NCI-H345 (cell line): ENCODE measurements around the gene EXOC4.
"Not testable (repeated sequence)": the region's sequence is repeated elsewhere in the genome, so short reads cannot be mapped to it uniquely, and the experiment has no call there.

Experiments used
- DNase-seq: peaks from one replicate; lab custom pipeline; 2025; lab: John Stamatoyannopoulos, UW

EXOC4 gene

DNA sequence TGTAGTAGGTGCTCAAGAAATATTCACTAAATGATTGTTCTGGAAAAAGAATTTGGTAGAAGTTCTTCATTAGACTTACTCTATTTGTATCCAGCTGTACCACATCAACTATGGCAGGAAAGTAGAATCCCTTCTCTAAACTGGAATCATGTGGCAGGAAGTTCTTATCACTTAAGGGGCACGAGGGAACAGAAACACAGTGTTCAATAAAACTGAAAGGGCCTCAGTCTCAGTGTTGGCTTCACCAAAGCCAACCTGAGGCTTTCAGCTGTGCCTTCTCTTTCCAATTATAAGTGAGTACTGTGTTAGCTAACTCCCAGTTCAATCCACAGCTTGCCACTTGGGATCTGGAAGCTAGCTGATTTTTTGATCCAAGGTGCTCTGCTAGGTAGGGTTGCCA, 616.7 kb downstream of the EXOC4 start:
- DNase-seq: no peak

- DNase-seq: no peak
Measured at GRCh38 chr7:133871757-133872156, 618.9 kb downstream of the EXOC4 start.

DNA sequence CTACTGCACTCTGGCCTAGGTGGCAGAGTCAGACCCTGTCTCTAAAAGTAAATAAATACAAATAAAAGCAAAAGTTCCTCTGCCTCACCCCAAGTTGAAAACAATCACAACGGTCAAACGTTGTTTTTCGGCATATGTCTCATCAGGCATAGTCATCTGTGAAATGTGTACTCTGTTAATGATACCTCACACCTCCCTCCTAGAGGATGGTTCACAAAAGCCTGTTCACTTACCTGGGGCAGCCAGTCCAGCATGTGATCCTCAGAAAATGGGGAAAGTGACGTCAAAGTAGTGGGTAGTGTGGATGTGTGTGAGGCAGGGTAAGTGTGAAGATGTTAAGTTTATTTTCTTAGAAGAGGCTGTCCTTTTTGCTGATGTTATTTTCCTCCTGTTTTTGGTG, 620.3 kb downstream of the EXOC4 start:
- no peak for DNase-seq

- DNase-seq: no peak
Measured at GRCh38 chr7:133873631-133874030, 620.8 kb downstream of the EXOC4 start.

DNA sequence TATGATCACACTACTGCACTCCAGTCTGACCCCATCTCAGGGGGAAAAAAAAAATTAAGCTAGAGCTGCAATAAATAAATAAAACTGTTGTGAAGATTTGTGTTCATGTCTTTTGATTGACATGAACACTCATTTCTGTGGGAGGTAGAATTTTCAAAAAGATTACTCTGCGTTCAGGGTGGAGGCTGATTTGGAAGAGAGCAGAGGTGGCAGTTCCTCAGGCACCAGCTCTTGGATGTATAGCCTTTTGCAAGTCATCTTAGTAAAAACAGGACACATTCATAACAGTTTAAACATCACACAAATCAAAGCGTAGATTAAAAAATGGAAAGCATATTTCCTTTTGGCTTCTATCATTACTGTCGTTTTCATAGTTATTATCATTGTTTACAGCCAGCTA, 630.7 kb downstream of the EXOC4 start:
- no peak for DNase-seq

DNA sequence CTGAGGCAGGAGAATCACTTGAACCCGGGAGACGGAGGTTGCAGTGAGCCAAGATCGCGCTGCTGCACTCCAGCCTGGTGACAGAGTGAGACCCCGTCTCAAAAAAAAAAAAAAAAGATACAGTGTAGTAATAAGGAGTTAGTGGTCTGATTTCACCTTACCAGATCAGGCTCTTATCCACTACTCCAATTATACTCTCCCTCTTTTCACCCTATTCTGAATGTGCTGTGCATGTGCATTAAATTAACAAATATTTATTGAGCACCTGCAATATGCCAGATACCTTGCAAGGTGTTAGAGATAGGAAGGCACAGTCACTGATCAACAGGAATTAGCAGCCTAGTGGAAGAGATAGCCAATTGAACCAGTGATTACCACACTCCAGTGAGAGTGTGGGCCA, 632.3 kb downstream of the EXOC4 start:
- no peak for DNase-seq

GRCh38 chr7:133886086-133886485, 633.2 kb downstream of the EXOC4 start:
- DNase-seq: no peak

GRCh38 chr7:133886797-133887196, 633.9 kb downstream of the EXOC4 start:
- no peak for DNase-seq

GRCh38 chr7:133887459-133887858, 634.6 kb downstream of the EXOC4 start:
- no peak for DNase-seq

DNA sequence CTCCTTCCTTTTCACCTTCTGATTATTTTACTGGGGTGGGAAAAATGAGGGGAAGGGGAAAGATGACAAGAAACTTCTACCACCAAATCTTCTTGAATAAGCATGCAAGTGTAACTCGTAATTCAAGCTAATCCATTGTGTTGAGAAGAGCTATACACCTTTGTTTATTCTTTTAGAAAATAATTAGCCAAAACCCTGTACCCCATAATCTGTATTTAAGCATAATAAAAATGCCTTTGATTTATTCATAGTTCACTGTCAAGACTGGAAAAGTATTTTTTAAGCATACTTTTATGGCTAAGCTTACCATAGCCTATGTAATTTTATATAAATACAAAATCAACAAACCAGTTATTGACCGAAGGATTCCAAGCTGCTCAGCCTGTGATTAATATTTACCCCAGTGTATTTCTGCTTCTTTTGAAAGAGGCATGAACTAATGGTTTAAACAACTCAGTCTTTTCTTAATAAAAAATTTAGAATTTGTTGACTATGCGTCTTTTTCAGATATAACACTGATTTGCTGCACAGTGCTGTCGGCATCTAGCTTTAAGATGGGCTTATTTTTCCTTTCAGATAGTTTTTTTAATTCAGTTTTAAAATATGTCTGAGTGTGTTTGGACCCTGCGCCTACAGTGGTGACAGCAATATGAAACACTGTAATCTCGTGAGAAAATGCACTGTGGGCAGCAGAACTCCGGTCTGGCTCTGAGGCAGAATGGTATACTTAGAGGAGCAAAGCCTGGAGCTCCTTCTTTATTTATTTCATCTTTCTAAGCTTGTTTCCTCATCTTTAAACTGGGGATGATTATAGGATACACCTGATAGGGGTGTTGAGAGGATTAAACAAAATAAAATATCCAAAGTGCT, 635.4 kb downstream of the EXOC4 start:
- no peak for DNase-seq

- no peak for DNase-seq
Measured at GRCh38 chr7:133904776-133905175, 651.9 kb downstream of the EXOC4 start.

- not testable (repeated sequence) for DNase-seq
Measured at GRCh38 chr7:133906553-133906952, 653.7 kb downstream of the EXOC4 start.

DNA sequence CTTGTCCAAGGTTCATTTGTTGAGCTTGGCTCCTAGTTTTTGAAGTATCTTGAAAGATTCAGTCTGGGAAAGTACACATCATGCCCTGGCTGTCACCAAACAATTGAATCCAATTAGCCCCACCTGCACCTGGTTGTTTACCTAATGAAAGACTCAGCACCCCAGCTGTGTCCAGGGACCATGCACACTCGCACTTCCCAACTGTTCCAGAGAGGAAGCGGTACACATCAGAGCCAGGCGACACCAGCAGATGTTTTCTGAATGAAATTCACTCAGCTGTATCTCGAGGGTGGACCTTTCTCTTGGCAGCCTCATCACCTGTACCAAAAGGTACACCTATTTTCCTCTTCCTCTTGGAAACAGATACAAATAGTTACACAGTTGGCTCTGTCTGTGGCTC, 657.9 kb downstream of the EXOC4 start:
- peak; percentile 95 for DNase-seq

DNA sequence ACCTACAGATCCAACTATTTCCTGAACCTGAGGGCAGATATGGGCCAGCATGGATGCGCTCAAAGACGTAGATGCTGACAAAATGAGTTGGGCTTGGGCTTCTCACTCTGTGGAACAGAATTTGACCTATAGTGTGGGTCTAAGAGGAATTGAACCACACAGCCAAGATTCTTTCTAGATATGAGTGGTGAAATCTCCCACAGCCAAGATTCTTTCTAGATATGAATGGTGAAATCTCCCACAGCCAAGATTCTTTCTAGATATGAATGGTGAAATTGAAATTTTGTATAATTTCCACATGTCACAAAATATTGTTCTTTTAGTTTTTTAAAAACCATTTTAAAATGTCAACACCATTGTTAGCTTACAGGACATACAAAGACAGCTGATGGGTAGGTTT, 658.8 kb downstream of the EXOC4 start:
- DNase-seq: no peak

GRCh38 chr7:133912916-133913697, 660.2 kb downstream of the EXOC4 start:
- DNase-seq: no peak

DNA sequence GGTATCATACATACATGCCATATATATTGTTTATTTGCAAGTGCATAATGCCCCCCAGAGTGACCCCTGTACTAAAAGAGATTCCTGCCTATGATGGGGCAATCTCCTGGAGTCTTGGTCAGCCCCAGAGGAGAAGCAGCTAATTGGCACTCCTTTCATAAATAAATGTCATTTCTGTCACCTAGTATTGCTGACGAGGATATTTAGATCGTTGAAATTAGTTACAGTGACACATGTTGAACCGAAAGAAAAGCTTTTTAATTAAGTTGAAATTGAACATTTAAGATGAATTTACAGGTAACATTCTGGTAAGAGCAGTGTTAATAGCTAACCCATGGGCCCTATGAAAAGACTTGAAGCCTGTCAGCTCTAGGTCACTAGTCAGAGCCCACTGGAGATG, 663.7 kb downstream of the EXOC4 start:
- DNase-seq: no peak

- no peak for DNase-seq
Measured at GRCh38 chr7:133919810-133920209, 666.9 kb downstream of the EXOC4 start.

GRCh38 chr7:133921635-133922182, 668.8 kb downstream of the EXOC4 start:
- no peak for DNase-seq

GRCh38 chr7:133923974-133924373, 671.1 kb downstream of the EXOC4 start:
- DNase-seq: no peak

GRCh38 chr7:133931053-133931452, 678.2 kb downstream of the EXOC4 start:
- DNase-seq: no peak

- DNase-seq: no peak
Measured at GRCh38 chr7:133932591-133932990, 679.7 kb downstream of the EXOC4 start.

- no peak for DNase-seq
Measured at GRCh38 chr7:133934262-133934976, 681.5 kb downstream of the EXOC4 start.
